DOHH2 (cell line): ENCODE data around the gene SIGLEC5.

ENCODE experiments used
- H3F3A ChIP-seq: fragments of 200-600 bp; sonication (generic), shearing (Covaris generic); 2 replicates; pipeline ENCODE4 v1.6.0; 2016; ENCODE audit warnings: antibody characterized with exemption, mild to moderate bottlenecking; ENCODE audit not compliant: control insufficient read depth, insufficient read depth
- H3K27ac ChIP-seq: fragments of 200-600 bp; sonication (generic); 2 replicates; pipeline ENCODE4 v1.5.1; 2014; ENCODE audit warnings: low read depth, mild to moderate bottlenecking, low read length, moderate library complexity
- H3K27me3 ChIP-seq: fragments of 200-600 bp; sonication (generic); 2 replicates; pipeline ENCODE4 v1.6.1; 2014; ENCODE audit warnings: mild to moderate bottlenecking, low read length, mixed read lengths; ENCODE audit not compliant: control insufficient read depth
- H3K36me3 ChIP-seq: fragments of 200-600 bp; sonication (generic); 2 replicates; pipeline ENCODE4 v1.6.1; 2014; ENCODE audit warnings: mild to moderate bottlenecking, low read length, moderate library complexity, mixed read lengths; ENCODE audit not compliant: control insufficient read depth
- H3K4me1 ChIP-seq: fragments of 200-600 bp; sonication (generic); 2 replicates; pipeline ENCODE4 v1.6.1; 2014; ENCODE audit warnings: mild to moderate bottlenecking, low read length, mixed read lengths; ENCODE audit not compliant: control insufficient read depth
- H3K4me2 ChIP-seq: fragments of 200-600 bp; sonication (generic); 2 replicates; pipeline ENCODE4 v1.6.0; 2014; ENCODE audit warnings: mild to moderate bottlenecking, low read length, moderate library complexity
- H3K4me3 ChIP-seq: fragments of 200-600 bp; sonication (generic); 2 replicates; pipeline ENCODE4 v1.5.1; 2014; ENCODE audit warnings: mild to moderate bottlenecking, low read length, mixed read lengths
- H3K79me2 ChIP-seq: fragments of 200-600 bp; sonication (generic); 2 replicates; pipeline ENCODE4 v1.6.1; 2014; ENCODE audit warnings: mild to moderate bottlenecking, low read length, mixed read lengths; ENCODE audit not compliant: control insufficient read depth
- H3K9me2 ChIP-seq: fragments of 200-600 bp; sonication (generic); replicated peaks from 2 replicates; pipeline ENCODE4 v1.6.1; 2014; ENCODE audit warnings: mild to moderate bottlenecking, low read length, mixed read lengths; ENCODE audit not compliant: control insufficient read depth
- H3K9me3 ChIP-seq: fragments of 200-600 bp; sonication (generic); 2 replicates; pipeline ENCODE4 v1.6.1; 2014; ENCODE audit warnings: antibody characterized with exemption, low read length, mixed read lengths; ENCODE audit not compliant: control insufficient read depth, insufficient read depth
- H4K20me1 ChIP-seq: fragments of 200-600 bp; sonication (generic); 2 replicates; pipeline ENCODE4 v1.6.0; 2014; ENCODE audit warnings: low read depth, mild to moderate bottlenecking, antibody characterized with exemption, low read length, moderate library complexity; ENCODE audit not compliant: control insufficient read depth, insufficient read depth
- CTCF ChIP-seq: fragments of 200-600 bp; sonication (generic); IDR thresholded peaks from one replicate; pipeline ENCODE4 v1.5.1; 2014; ENCODE audit warnings: antibody characterized with exemption, mild to moderate bottlenecking, low read depth, low read length; ENCODE audit not compliant: poor library complexity, severe bottlenecking
- EZH2phosphoT487 ChIP-seq: fragments of 200-600 bp; sonication (generic); IDR thresholded peaks from 2 replicates; pipeline ENCODE4 v1.6.1; 2017; ENCODE audit warnings: borderline replicate concordance, mild to moderate bottlenecking, antibody characterized with exemption, low read length, moderate library complexity, mixed read lengths

SIGLEC5 gene

GRCh38 chr19:51586799-51587198, 43.4 kb downstream of the SIGLEC5 start:
- peaks cover 49% of the 10 kb centered on the region for H3K36me3 ChIP-seq
- H3K27me3 ChIP-seq: no peaks in the 10 kb centered on the region
- no peak overlapping the region for H3K4me3 ChIP-seq
- H3K9me3 ChIP-seq: peaks cover 18% of the 10 kb centered on the region; the same call in 1 of the 2 replicates
- H3K9me2 ChIP-seq: no peaks in the 10 kb centered on the region
- no peaks in the 10 kb centered on the region for H3K79me2 ChIP-seq
- H3K4me1 ChIP-seq: no peaks in the 10 kb centered on the region
- no peaks in the 10 kb centered on the region for H3F3A ChIP-seq
- no peak overlapping the region for H3K27ac ChIP-seq
- TF ChIP-seq EZH2phosphoT487 (no peak), CTCF (no peak)
- no peak overlapping the region for H3K4me2 ChIP-seq
- no peaks in the 10 kb centered on the region for H4K20me1 ChIP-seq

GRCh38 chr19:51586103-51586728, 44.0 kb downstream of the SIGLEC5 start:
- no peak overlapping the region for H3K27ac ChIP-seq
- no peaks in the 10 kb centered on the region for H4K20me1 ChIP-seq
- H3K79me2 ChIP-seq: no peaks in the 10 kb centered on the region
- TF ChIP-seq CTCF: no peak
- TF ChIP-seq EZH2phosphoT487: no peak
- H3K9me3 ChIP-seq: peaks cover 18% of the 10 kb centered on the region; the same call in 1 of the 2 replicates
- no peak overlapping the region for H3K4me2 ChIP-seq
- no peaks in the 10 kb centered on the region for H3K4me1 ChIP-seq
- H3K36me3 ChIP-seq: peaks cover 55% of the 10 kb centered on the region
- H3F3A ChIP-seq: no peaks in the 10 kb centered on the region
- no peak overlapping the region for H3K4me3 ChIP-seq
- H3K27me3 ChIP-seq: no peaks in the 10 kb centered on the region
- no peaks in the 10 kb centered on the region for H3K9me2 ChIP-seq

DNA sequence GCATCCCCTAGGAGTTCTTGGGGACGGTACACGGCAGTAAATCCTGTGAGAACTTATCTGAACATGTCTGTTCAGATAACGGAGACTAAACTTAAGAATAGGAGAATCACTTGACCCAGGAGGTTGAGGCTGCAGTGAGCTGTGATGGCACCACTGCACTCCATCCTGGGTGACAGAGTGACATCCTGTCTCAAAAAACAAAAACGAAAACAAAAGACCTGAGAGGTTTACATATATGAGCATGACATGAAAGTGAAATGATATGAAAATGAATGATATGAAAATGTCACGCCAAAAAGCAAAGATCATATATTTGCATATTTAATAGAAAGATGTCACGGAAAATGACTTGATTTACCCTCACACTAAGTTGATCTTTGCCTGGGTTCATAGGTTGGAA, 53.4 kb downstream of the SIGLEC5 start:
- Histone ChIP-seq H3K9me2 (no peaks in the 10 kb centered on the region), H3K27ac (no peak overlapping the region), H3K9me3 (no peaks in the 10 kb centered on the region), H3F3A (no peaks in the 10 kb centered on the region), H3K36me3 (peaks cover 25% of the 10 kb centered on the region), H3K27me3 (no peaks in the 10 kb centered on the region), H3K4me2 (no peak overlapping the region), H3K4me1 (peaks cover 8% of the 10 kb centered on the region), H3K79me2 (peaks cover 12% of the 10 kb centered on the region), H3K4me3 (no peak overlapping the region), H4K20me1 (no peaks in the 10 kb centered on the region)
- TF ChIP-seq EZH2phosphoT487 (no peak), CTCF (no peak)

GRCh38 chr19:51573331-51573730, 56.9 kb downstream of the SIGLEC5 start:
- Histone ChIP-seq H3K9me2 (no peaks in the 10 kb centered on the region), H3K27me3 (peaks cover 2% of the 10 kb centered on the region; the same call in 1 of the 2 replicates), H3K9me3 (no peaks in the 10 kb centered on the region), H4K20me1 (no peaks in the 10 kb centered on the region), H3K36me3 (peaks cover 14% of the 10 kb centered on the region), H3K27ac (no peak overlapping the region), H3F3A (no peaks in the 10 kb centered on the region), H3K4me2 (no peak overlapping the region), H3K4me1 (peaks cover 16% of the 10 kb centered on the region), H3K79me2 (peaks cover 19% of the 10 kb centered on the region), H3K4me3 (no peak overlapping the region)
- no peak for TF ChIP-seq CTCF
- no peak for TF ChIP-seq EZH2phosphoT487
